ENCODE data around the gene RNF6. TPM values are rescaled to one million over a fixed set of nuclear protein-coding genes. Genes with fewer than 3 reads are reported as not detected.

Gene RNF6
- polyA plus RNA-seq, 1 of the 3 experiments (the other 2 are of a cell fraction), result 13.8 TPM

GRCh38 chr13:26249551-26249950, 27.4 kb upstream of the RNF6 start:
- Histone ChIP-seq H4K20me1 (ENCODE audit: insufficient read depth) (no peaks in the 10 kb centered on the region), H3K27me3 (ENCODE audit: insufficient read depth) (no peaks in the 10 kb centered on the region), H3K79me2 (ENCODE audit: insufficient read depth) (no peaks in the 10 kb centered on the region), H3K4me2 (no peak overlapping the region), H3K27ac (ENCODE audit: low read depth in 2 of 2, low read length in 1 of 2) (no peak overlapping the region), H3K9me2 (no peaks in the 10 kb centered on the region), H3K9ac (no peak overlapping the region), H3K4me3 (ENCODE audit: low read depth in 2 of 2, low read length in 1 of 2) (no peak overlapping the region), H3F3A (replicated peaks; ENCODE audit: insufficient read depth) (no peaks in the 10 kb centered on the region), H2AFZ (ENCODE audit: low read depth) (no peak overlapping the region), H3K9me3 (no peaks in the 10 kb centered on the region), H3K36me3 (replicated peaks in 1 of 2; ENCODE audit: control insufficient read depth in 1 of 2, insufficient read depth in 2 of 2, low read length in 1 of 2) (no peaks in the 10 kb centered on the region), H3K4me1 (ENCODE audit: control insufficient read depth in 1 of 2, insufficient read depth in 2 of 2, low read depth in 1 of 2, low read length in 1 of 2) (no peaks in the 10 kb centered on the region; a peak in 1 of 4 replicates)
- ChIA-PET CTCF (no interaction called here), POLR2A (no interaction called here)
- no peak for DNase-seq
- TF ChIP-seq YY1 (IDR thresholded peaks at IDR 0.05; ENCODE audit: low read depth) (no peak), FOXJ3 (CRISPR knock-in tag; IDR thresholded peaks at IDR 0.05) (no peak), MXI1 (IDR thresholded peaks at IDR 0.05; ENCODE audit: low read depth, low read length) (no peak), IRF3 (IDR thresholded peaks at IDR 0.05; ENCODE audit: low read depth, low read length) (no peak), REST (IDR thresholded peaks at IDR 0.05; ENCODE audit: low read depth, low read length) (no peak), RFX5 (IDR thresholded peaks at IDR 0.05; ENCODE audit: low read length) (no peak), POLR2AphosphoS5 (IDR thresholded peaks at IDR 0.05; ENCODE audit: low read depth, low read length) (no peak), JUND (IDR thresholded peaks at IDR 0.05) (no peak), RXRA (IDR thresholded peaks at IDR 0.05; ENCODE audit: borderline replicate concordance, low read depth) (no peak), NRF1 (IDR thresholded peaks at IDR 0.05; ENCODE audit: low read depth, low read length) (no peak), FOSL2 (IDR thresholded peaks at IDR 0.05; ENCODE audit: borderline replicate concordance, low read depth) (no peak)

- Histone ChIP-seq H3F3A (replicated peaks; ENCODE audit: insufficient read depth) (no peaks in the 10 kb centered on the region), H3K4me1 (ENCODE audit: control insufficient read depth in 1 of 2, insufficient read depth in 2 of 2, low read depth in 1 of 2, low read length in 1 of 2) (no peaks in the 10 kb centered on the region), H4K20me1 (ENCODE audit: insufficient read depth) (no peaks in the 10 kb centered on the region), H3K4me2 (no peak overlapping the region), H3K27me3 (ENCODE audit: insufficient read depth) (no peaks in the 10 kb centered on the region), H3K27ac (ENCODE audit: low read depth in 2 of 2, low read length in 1 of 2) (no peak overlapping the region), H2AFZ (ENCODE audit: low read depth) (no peak overlapping the region), H3K9me2 (no peaks in the 10 kb centered on the region), H3K9ac (no peak overlapping the region), H3K79me2 (ENCODE audit: insufficient read depth) (no peaks in the 10 kb centered on the region), H3K9me3 (peaks cover 3% of the 10 kb centered on the region), H3K36me3 (replicated peaks in 1 of 2; ENCODE audit: control insufficient read depth in 1 of 2, insufficient read depth in 2 of 2, low read length in 1 of 2) (no peaks in the 10 kb centered on the region), H3K4me3 (ENCODE audit: low read depth in 2 of 2, low read length in 1 of 2) (no peak overlapping the region)
- CTCF ChIA-PET, result interaction anchor here (0.7 kb wide), 1 partner anchor 14 kb away, joined by 3 read pairs; no protein-coding TSS in a partner anchor
- DNase-seq, result no peak
- TF ChIP-seq USF1 (IDR thresholded peaks at IDR 0.05; ENCODE audit: borderline replicate concordance, low read depth), result no peak
- no peak for TF ChIP-seq REST (IDR thresholded peaks at IDR 0.05; ENCODE audit: low read depth, low read length)
- 47% methylated on average over 3 of the region's 3 CpGs for WGBS (ENCODE audit: low lambda C conversion rate)
- POLR2A ChIA-PET, result no interaction called here
Observed at GRCh38 chr13:26247608-26248007, 25.5 kb upstream of the RNF6 start.
